Gastrocnemius medialis (tissue), 4 donors: ENCODE measurements around the gene NOD1.

Experiments
- POLR2A ChIP-seq, 2 donors: fragments of 450-650 bp; IDR thresholded peaks; one replicate each; pipeline ENCODE4 v1.6.1; 2017; ENCODE audit warnings: antibody characterized with exemption in 2 of 2, mild to moderate bottlenecking in 2 of 2, moderate library complexity in 2 of 2
- TF ChIP-seq, protein P1 (sequence below), 5 experiments: fragments of 450-650 bp in 3 of 5; fragments of 200-600 bp in 2 of 5; sonication (generic) in 2 of 5; IDR thresholded peaks in 4 of 5; conservative IDR thresholded peaks in 1 of 5; 1 replicate in 4 of 5; 2 replicates in 1 of 5; pipeline ENCODE4 v1.5.1; 2016 to 2019; ENCODE audit warnings: antibody characterized with exemption in 5 of 5, mild to moderate bottlenecking in 3 of 5, moderate library complexity in 3 of 5

- TF ChIP-seq, protein P1, sequence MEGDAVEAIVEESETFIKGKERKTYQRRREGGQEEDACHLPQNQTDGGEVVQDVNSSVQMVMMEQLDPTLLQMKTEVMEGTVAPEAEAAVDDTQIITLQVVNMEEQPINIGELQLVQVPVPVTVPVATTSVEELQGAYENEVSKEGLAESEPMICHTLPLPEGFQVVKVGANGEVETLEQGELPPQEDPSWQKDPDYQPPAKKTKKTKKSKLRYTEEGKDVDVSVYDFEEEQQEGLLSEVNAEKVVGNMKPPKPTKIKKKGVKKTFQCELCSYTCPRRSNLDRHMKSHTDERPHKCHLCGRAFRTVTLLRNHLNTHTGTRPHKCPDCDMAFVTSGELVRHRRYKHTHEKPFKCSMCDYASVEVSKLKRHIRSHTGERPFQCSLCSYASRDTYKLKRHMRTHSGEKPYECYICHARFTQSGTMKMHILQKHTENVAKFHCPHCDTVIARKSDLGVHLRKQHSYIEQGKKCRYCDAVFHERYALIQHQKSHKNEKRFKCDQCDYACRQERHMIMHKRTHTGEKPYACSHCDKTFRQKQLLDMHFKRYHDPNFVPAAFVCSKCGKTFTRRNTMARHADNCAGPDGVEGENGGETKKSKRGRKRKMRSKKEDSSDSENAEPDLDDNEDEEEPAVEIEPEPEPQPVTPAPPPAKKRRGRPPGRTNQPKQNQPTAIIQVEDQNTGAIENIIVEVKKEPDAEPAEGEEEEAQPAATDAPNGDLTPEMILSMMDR (IDR thresholded peaks at IDR 0.05 in 4 of 5, conservative IDR thresholded peaks at IDR 0.05 in 1 of 5) = no peak
- TF ChIP-seq POLR2A (IDR thresholded peaks at IDR 0.05) = no peak
Observed at GRCh38 chr7:30479202-30480120, 877 bp upstream of the NOD1 start.
